ENCODE data around the gene VMP1.
"Not testable (repeated sequence)": the region's sequence is repeated elsewhere in the genome, so short reads cannot be mapped to it uniquely, and the experiment has no call there.

The VMP1 gene

DNA sequence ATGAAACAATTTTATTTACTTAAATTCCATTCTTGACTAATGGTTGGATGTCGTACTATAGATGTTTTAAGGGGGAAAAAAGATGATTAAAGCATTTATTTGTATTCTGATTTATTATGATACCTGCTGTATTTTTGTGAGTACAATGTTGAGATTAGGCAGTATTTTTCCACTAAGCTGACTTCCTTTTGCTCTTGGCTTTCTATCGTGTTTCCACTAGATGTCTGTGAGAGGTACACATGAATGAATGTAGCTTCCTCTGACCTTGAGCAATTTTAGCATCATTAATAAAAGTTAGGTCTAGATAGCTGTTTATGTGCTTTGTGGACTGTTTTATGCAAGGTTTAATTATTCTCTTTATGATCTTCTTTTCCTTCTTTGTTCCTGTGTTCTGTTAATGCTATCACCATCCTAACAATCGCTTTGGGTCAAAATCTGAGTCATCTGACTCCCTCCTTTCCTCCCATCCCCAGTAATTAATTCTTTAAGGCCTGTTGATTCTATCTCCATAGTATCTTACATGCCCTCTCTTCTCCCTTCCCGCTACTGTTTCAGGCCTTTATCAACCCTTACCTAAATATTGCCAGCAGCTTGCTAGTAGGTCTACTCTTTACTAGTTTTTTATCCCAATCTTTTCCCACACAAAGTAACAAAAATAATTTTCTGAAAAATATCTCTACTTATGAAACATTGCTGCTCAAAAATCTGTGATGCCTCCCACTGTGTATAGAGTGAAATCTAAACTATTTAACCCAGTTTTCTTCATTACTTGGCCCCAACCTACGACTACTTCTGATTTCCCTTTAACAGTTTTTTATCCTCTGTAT lies 76.0 kb downstream of the VMP1 start:
- no peak for DNase-seq

DNA sequence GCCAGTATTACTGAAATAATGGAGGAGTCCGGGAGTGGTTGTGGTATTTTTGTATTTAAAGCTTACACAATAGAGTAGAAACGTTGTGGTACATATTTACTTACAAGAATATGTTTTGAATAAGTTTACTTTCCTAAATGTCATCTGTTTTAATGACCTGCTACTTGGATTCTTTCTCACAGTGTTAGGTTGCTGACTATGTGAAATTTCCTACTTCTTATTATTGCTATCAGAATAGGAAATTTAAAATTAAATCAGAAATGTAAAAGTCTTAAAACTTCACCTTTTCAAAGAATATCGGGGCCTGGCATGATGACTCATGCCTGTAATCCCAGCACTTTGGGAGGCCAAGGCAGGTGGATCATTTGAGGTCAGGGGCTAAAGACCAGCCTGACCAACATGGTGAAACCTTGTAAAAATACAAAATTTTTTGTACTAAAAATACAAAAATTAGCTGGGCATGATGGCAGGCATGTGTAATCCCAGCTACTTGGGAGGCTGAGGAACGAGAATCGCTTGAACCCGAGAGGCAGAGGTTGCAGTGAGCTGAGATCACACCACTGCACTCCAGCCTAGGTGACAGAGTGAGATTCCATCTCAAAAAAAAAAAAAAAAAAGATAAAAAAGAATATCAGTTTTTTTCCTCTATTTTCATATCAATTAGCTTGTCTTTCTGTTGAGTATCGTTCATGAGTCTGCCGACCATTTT lies 77.8 kb downstream of the VMP1 start:
- DNase-seq: no peak

DNA sequence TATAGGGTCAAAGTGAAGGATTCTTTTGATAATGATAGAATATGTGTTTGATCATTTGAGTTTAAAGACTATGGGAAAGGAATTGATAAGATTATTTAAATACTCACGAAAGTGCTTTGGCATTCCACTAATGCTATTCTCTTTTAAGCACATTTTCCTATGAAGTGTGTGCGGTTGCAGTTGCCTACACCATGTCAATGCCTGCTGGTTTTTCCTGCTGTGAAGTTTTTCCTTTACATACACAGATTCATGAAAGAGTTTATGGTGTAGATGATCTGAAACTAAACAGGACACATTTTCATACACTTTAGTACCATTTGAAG lies 78.7 kb downstream of the VMP1 start:
- DNase-seq: no peak

DNA sequence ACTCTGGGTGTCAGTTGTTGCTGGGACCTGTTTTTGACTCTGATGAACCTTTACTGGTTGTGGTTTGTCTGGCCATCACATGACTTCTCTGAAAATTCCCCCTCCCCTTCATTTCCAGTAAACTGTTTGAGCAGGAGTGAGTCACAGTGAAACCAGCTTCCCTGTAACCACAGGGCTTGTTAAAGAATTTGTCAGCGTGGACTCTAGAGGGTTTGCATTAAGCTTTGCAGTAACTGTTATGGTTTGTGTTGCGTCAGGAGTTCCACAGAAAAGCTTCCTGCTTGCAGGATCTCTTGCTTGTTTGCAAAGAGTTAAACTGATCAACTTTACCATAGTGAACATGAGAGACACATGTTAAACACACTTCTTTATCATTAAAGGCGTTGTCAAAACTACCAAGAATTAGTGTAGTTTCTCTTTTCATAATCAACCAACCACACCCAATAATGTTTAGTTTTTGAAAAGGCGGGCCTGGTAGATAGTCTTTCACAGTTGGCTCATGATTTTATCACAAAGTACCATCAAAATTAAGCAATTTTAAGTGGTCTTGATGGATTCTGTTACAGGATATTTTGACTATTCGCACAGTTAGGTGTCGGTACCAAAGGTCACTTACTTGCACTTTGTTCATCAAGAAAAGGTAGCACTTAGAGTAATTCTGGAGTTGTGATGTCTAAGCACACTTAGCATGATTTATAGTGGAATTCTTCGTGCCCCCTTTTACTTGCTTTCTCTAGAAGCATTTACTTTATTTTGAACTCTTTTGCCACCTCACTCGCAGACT lies 79.3 kb downstream of the VMP1 start:
- no peak for DNase-seq

DNA sequence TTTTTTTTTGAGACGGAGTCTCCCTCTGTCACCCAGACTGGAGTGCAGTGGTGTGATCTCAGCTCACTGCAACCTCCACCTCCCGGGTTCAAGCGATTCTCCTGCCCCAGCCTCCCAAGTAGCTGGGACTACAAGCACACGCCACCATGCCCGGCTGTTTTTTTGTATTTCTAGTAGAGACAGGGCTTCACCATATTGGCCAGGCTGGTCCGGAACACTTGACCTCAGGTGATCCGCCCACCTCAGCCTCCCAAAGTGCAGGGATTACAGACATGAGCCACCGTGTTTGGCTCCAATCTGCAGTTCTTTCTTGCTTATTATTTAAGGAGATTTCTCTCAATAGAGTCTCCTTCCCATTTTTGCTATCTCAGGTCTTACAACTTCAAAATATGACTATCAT lies 82.4 kb downstream of the VMP1 start:
- not testable (repeated sequence) for DNase-seq

DNA sequence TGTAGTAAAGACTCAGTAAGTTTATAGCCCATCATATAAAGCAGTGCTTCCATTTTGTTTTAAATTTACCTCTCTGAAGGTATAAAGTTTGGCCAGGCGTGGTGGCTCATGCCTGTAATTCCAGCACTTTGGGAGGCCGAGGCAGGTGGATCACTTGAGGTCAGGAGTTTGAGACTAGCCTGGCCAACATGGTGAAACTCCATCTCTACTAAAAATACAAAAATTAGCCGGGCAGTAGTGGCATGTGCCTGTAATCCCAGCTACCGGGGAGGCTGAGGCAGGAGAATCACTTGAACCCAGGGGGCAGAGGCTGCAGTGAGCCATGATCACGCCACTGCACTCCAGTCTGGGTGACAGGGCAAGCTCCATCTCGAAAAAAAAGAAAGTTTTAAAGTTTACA lies 83.0 kb downstream of the VMP1 start:
- not testable (repeated sequence) for DNase-seq

DNA sequence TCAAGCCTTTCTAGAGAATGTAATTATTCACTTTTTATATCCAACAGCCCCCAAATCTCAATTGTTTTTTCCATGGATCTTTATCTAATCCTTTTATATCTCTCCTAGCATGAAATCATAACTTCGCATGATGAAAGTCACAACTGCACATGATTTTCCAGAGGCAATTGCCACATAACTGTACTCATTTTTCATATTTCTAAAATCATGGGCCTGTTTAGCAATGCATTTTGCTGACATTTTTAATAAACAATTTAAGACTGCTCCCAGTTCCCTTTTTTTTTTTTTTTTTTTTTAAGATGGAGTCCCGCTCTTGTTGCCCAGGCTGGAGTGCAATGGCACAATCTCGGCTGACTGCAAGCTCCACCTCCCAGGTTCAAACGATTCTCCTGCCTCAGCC lies 83.5 kb downstream of the VMP1 start:
- no peak for DNase-seq

DNA sequence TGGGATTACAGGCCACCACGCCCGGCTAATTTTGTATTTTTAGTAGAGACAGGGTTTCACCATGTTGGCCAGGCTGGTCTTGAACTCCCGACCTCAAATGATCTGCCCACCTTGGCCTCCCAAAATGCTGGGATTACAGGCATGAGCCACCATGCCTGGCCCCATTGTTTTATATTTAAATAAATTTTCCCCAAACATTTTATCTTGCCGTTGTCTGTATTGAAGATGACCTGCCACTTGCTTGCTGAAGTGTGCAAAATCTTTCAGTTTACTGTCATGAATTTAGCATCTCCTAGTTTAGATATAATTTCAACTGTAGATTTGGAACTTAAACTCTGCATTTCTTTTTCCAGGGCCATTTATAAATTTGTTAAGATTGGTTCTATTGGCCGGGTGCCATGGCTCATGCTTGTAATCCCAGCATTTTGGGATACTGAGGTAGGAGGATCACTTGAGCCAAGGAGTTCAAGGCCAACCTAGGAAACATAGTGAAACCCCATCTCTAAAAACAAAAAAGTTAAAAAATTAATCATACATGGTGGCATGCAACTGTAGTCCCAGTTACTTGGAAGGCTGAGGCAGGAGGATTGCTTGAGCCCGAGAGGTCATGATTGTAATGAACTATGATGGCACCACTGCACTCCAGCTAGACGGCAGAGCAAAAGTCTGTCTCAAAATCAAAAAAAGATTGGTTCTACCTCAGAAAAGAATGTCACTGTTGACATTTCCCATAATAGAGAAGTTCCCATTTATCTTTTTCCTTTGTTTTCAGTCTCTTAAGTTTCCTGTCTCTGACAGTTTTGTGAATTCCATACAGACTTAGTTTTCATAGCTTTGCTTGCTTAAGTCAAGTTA lies 84.4 kb downstream of the VMP1 start:
- no peak for DNase-seq

DNA sequence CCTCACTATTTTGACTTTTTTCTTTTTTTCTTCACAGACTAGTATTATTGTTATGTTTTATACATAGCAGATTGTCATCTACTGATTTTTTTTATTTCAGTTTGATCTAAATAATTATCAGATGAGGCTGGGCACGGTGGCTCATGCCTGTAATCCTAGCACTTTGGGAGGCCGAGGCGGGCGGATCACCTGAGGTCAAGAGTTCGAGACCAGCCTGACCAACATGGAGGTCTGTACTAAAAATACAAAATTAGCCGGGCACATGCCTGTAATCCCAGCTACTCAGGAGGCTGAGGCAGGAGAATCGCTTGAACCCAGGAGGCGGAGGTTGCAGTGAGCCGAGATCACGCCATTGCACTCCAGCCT lies 85.0 kb downstream of the VMP1 start:
- DNase-seq: not testable (repeated sequence)

DNA sequence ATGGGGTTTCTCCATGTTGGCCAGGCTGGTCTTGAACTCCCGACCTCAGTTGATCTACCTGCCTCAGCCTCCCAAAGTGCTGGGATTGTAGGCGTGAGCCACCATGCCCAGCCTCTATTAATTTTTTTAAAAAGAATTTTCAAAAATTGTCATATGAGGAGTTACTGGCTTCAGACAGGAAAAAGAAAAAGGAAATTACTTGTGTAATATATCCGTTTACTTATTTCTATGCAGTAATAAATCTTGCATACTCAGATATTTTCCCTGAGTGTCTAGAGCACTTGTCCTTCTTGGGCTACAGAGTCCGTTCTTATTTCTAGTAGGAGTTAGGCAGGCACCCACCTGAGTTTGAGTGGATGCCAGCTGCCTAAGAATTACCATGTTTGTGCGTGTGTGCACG lies 85.8 kb downstream of the VMP1 start:
- no peak for DNase-seq

DNA sequence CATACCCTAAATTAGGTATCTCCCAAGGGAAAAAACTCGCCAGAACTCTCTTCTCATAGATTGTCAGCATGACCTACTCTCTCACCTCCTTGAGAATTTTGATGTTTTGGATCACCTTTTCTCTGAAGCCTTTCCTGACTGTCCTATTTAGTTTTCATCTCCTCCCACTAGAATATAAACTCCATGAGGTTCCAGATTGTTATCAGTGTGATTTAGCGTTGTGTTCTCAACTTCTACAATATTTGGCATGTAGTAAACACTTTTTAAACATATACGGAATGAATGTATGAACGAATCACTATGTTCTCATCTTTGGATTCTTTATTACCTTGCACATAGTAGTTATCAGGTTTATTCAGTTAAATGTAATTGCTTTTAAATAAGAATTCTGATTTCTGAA lies 88.7 kb downstream of the VMP1 start:
- no peak for DNase-seq

DNA sequence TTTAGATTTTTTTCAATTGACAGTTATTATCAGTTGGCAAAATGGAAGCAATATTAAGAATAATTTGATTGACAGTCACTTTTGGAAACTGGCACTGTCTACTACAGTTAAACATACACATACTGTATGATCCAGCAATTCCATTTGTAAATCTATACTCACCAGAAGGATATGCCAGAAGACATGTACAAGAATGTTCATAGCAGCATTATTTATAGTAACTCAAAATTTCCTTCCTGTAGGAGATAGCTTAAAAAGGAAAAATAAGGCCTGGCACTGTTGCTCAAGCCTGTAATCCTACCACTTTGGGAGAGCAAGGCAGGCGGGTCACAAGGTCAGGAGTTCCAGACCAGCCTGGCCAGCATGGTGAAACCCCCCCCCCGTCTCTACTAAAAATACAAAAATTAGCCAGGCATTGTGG lies 89.3 kb downstream of the VMP1 start:
- no peak for DNase-seq

DNA sequence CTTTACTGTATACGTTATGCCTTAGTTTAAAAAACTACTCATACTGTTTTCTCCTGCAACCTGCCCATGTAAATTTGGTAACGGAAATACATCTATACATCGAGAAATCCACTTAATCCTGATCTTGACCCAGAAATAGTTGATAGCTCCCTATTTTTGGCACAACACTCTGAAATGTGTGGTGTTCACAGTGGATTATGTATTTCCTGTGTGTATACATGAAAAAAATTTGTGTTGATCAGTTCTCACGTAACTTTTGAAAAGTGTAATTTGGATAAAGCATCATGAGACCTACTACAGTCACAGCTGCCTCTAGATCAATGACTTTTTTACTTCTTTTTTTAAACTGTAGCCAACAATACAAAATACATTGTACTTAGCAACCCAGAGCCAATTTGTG lies 90.7 kb downstream of the VMP1 start:
- DNase-seq: no peak

DNA sequence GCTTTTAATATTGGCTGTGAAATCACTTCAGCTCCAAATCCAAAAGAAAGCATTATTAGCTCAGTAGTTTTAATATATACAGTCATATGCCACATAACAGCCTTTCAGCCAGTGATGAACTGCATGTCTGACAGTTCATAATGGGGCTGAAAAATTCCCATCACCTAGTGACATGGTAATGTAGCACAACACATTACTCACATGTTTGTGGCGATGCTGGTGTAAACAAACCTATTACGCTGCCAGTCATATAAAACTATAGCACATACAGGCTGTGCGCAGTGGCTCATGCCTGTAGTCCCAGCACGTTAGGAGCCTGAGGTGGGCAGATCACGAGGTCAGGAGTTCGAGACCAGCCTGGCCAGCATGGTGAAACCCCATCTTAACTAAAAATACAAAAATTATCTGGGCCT lies 93.1 kb downstream of the VMP1 start:
- no peak for DNase-seq

DNA sequence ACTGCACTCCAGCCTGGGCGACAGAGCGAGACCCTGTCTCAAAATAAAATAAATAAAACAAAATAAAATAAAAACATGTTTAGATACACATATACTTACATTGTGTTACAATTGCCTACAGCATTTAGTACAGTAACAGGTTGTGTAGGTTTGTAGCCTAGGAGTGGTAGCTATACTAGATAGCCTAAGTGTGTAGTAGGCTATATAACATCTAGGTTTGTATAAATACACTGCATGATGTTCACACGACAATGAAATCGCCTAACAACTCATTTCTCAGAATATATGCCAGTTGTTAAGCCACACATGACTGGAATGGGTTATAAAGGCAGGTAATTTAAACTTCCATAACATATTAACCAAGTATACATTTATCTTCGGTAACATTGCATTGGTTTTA lies 94.7 kb downstream of the VMP1 start:
- DNase-seq: no peak

DNA sequence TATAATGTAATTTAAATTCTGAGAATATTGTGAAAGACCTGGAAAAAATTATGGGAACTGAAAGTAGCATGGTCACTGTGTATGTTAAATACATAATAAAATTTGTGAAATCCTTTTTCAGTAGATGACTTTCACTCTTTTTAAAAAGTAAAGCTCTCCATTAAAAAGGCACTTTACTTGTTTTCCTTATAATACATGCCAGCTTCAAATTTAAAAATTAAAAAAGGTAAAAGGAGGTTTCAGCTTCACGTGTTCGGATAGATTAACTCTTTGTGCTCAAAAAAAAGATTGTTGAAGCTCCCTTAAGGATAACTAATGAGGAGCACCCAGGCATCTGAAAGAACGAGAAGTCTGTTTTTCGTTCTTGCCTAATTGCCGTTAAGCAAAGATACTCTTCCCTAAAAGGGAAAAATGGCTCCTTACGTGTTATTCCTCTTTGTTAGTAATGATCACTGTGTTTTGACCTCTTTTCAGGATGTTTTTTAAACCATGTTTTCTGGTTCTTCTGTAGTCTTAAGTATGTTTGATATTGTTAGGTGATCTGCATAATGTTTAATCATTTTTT lies 97.5 kb downstream of the VMP1 start:
- DNase-seq: peak; percentile 20

DNA sequence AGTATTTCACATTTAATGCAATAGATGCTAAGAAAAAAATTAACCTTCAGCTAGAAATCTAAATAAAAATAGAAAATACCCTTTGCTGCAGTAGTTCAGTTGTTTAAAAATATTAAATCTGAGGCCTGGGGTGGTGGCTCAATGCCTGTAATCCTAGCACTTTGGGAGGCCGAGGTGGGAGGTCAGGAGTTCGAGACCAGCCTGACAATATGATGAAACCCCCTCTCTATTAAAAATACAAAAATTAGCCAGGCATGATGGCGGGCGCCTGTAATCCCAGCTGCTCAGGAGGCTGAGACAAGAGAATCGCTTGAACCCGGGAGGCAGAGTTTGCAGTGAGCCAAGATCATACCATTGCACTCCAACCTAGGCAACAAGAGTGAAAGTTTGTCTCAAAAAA lies 98.9 kb downstream of the VMP1 start:
- not testable (repeated sequence) for DNase-seq

DNA sequence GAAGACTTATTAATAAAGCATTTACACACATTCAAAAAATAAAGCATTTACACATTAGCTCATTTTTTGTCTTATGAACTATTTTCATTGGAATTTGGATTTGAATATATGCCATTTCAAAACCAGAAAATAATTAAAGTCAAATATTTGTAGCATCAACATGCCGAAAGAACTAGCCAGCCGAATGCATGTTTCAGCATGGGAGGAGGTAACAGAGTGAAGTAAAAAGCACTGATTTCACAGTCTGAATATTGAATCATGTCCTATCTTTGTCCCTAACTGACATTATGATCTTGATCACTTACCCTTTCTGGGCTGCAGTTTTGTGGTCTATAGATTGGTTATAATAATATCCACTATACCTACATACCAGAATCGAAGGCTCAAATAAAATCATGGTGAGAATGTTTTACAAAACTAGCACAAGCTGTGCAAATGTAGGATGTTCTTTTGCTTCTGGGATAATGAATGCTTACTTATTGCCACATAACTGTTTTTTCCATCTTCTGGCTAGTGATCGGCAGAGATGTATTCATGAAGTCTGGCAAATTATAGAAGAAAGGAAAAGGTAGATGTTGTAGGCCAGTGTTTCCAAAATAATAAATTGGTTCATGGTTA lies 100.5 kb downstream of the VMP1 start:
- no peak for DNase-seq

DNA sequence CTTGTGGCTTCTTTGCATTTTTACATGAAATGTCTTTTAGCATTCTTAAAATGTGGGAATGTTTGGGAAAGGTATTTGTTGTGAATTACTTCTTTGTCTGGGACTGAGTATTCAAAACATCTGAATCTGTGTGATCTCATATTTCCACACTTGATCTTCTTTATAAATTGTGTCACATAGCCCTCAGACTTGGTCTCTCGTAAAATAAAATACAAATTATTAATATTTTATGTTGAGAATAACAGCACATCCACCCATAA lies 103.4 kb downstream of the VMP1 start:
- DNase-seq: no peak

DNA sequence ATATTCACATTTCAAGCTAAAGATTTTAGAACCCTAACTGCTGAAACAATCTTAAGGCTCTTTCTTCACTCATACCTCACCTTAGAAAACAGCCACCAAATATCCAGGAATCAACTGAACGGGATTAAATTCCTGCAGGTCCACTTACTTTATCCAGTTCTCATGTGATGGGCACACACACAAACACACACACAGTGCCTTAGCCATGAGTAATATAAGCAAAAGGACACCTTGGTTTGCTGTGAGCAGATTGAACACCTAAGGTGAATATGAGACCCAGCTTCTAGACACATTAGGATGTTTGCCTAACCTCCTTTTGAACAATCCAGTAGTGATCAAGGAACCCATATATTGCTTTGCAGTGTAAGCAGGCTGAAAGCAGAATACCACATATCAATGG lies 103.8 kb downstream of the VMP1 start:
- no peak for DNase-seq

DNA sequence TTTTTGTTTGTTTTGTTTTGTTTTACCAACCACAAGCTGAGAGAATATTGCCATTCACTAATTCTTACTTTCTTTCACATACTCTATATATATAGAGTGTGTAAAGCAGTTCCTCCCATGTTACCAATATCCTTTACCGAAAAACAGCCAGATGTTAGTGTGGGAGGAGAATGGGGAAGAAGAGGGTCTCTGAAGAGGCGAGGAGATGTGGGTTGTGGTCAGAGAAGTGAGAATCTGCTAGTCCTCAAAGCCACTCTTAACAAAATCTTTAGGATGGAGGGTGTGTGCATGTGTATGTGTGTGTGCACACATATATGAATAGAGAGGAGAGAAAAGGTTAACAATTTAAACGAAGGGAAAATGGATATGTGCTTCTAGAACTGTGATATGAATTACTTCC lies 104.7 kb downstream of the VMP1 start:
- no peak for DNase-seq

DNA sequence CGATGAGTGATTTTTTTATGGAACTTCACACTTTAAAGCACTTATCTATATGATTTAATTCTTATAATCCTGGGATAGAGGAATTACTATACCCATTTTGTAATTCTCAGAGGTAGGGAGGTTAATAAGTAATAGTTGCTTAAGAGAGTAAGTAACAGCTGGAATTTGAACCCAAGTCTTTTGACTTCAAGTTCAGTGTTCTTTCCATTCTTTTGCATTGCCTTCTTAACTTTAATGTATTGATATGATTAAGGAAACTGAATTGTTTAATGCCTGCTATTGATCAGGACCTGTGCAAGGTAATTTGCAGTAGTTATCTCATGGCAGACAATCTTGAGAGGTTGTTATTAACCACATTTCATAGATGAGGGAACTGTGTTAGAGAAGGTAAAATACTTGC lies 106.8 kb downstream of the VMP1 start:
- DNase-seq: no peak

DNA sequence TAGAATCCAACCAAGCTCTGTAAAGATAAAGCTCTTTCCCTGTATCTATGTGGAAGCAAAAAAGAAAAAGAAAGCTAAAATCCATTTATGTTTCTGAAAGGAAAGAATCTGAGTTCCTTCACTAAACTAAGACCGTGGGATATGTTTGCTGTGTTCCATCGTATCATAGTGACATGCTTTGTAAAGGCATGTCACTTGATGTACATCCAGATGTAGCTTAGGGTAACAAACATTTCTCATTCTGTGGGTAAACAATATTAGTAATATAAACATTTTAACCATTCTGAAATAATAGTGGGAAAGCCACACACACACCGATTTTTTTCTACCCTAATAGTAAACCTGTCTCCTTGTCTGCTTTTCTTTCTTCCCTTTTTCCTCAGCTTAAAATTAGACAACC lies 107.2 kb downstream of the VMP1 start:
- DNase-seq: no peak
